B cell (primary cell): ENCODE data around the gene ARMC9. TPM values are rescaled to one million over a fixed set of nuclear protein-coding genes. Genes with fewer than 3 reads are reported as not detected.

Experiments used
- ATAC-seq: fragments of 200-7000 bp; cut with Tn5 transposase; one replicate; pipeline ENCODE4 v1.10.0; 2021; ENCODE audit warnings: low read depth, mild to moderate bottlenecking, moderate number of reproducible peaks, moderate library complexity
- CTCF ChIA-PET: fragments of 350-600 bp; sonication (Branson Sonifier 250); formaldehyde crosslinking; loops from one replicate; lab custom pipeline; 2021; ENCODE audit warnings: antibody characterized with exemption, inconsistent platforms; lab: Charles Lee
- POLR2A ChIA-PET: fragments of 350-600 bp; sonication (Branson Sonifier 250); formaldehyde crosslinking; loops from one replicate; lab custom pipeline; 2021; ENCODE audit warnings: antibody characterized with exemption; lab: Charles Lee
- DNase-seq: peaks from one replicate; pipeline ENCODE4 v3.0.0; 2013
- H2AFZ ChIP-seq: 2 replicates; pipeline ENCODE4 v1.6.1; 2012; ENCODE audit warnings: mild to moderate bottlenecking, low read depth, low read length; ENCODE audit not compliant: insufficient read depth, poor library complexity, severe bottlenecking
- H3K27ac ChIP-seq, 2 donors: 1 replicate in 1 of 2; 2 replicates in 1 of 2; pipeline ENCODE4 v1.5.1; 2012 to 2013; ENCODE audit warnings: low read length in 2 of 2, mild to moderate bottlenecking in 2 of 2, moderate library complexity in 1 of 2
- H3K27me3 ChIP-seq, 4 experiments: fragments of 200-600 bp in 1 of 4; sonication (generic) in 1 of 4; replicated peaks in 1 of 4; 1 replicate in 2 of 4; 2 replicates in 2 of 4; pipeline versions ENCODE4 v1.6.1 to v1.7.0; 2013 to 2016; ENCODE audit warnings: low read length in 3 of 4, mild to moderate bottlenecking in 2 of 4, mixed read lengths in 1 of 4, moderate library complexity in 1 of 4; ENCODE audit not compliant: insufficient read depth in 4 of 4, control insufficient read depth in 3 of 4; ENCODE audit errors: control extremely low read depth in 1 of 4
- H3K36me3 ChIP-seq, 2 experiments: replicated peaks in 1 of 2; 1 replicate in 1 of 2; 2 replicates in 1 of 2; pipeline versions ENCODE4 v1.6.1 to v1.7.1; 2013; ENCODE audit warnings: low read length in 1 of 2; ENCODE audit not compliant: insufficient read depth in 2 of 2, control insufficient read depth in 1 of 2; ENCODE audit errors: control extremely low read depth in 1 of 2, extremely low read depth in 1 of 2
- H3K4me1 ChIP-seq, 2 donors: fragments of 200-600 bp in 1 of 2; sonication (generic) in 1 of 2; 1 replicate in 1 of 2; 2 replicates in 1 of 2; pipeline versions ENCODE4 v1.5.1 to v1.6.1; 2013 to 2017; ENCODE audit warnings: low read length in 2 of 2; ENCODE audit not compliant: control insufficient read depth in 2 of 2, insufficient read depth in 2 of 2
- H3K4me2 ChIP-seq: replicated peaks from 2 replicates; pipeline ENCODE3; 2012; ENCODE audit warnings: mild to moderate bottlenecking, low read depth, low read length; ENCODE audit not compliant: poor library complexity, severe bottlenecking
- H3K4me3 ChIP-seq, 5 experiments: fragments of 200-600 bp in 1 of 5; sonication (generic) in 1 of 5; 1 replicate in 3 of 5; 2 replicates in 2 of 5; pipeline versions ENCODE4 v1.5.1 to v1.7.0; 2011 to 2016; ENCODE audit warnings: low read length in 4 of 5, mild to moderate bottlenecking in 4 of 5, low read depth in 2 of 5, control low read depth in 1 of 5, moderate library complexity in 1 of 5; ENCODE audit not compliant: insufficient read depth in 1 of 5; ENCODE audit errors: control extremely low read depth in 1 of 5, extremely low read depth in 1 of 5
- H3K79me2 ChIP-seq: fragments of 200-600 bp; sonication (generic); one replicate; pipeline ENCODE4 v1.6.0; 2016; ENCODE audit warnings: low read length; ENCODE audit not compliant: control insufficient read depth, insufficient read depth
- H3K9ac ChIP-seq: fragments of 200-600 bp; sonication (generic); 2 replicates; pipeline ENCODE4 v1.6.1; 2017; ENCODE audit warnings: mild to moderate bottlenecking, low read length, moderate library complexity
- H3K9me3 ChIP-seq, 3 donors: one replicate each; pipeline versions ENCODE4 v1.6.1 to v1.7.1; 2013; ENCODE audit warnings: low read length in 2 of 3; ENCODE audit not compliant: control insufficient read depth in 2 of 3, insufficient read depth in 1 of 3; ENCODE audit errors: control extremely low read depth in 1 of 3
- H4K20me1 ChIP-seq: 2 replicates; pipeline ENCODE4 v1.6.0; 2012; ENCODE audit warnings: mild to moderate bottlenecking, low read length; ENCODE audit not compliant: insufficient read depth, control insufficient read depth, poor library complexity, severe bottlenecking
- H3K27ac Mint-ChIP-seq: one replicate; pipeline ENCODE4 v1.8.0; 2021; ENCODE audit warnings: mixed read lengths
- H3K27me3 Mint-ChIP-seq: one replicate; pipeline ENCODE4 v1.8.0; 2021; ENCODE audit warnings: mixed read lengths
- H3K4me1 Mint-ChIP-seq: one replicate; pipeline ENCODE4 v1.8.0; 2021; ENCODE audit warnings: mixed read lengths
- H3K4me3 Mint-ChIP-seq: one replicate; pipeline ENCODE4 v1.8.0; 2021; ENCODE audit warnings: mixed read lengths
- H3K9me3 Mint-ChIP-seq: one replicate; pipeline ENCODE4 v1.8.0; 2022; ENCODE audit warnings: mixed read lengths; ENCODE audit not compliant: insufficient read depth
- CTCF ChIP-seq: fragments of 200-600 bp; IDR thresholded peaks from one replicate; pipeline ENCODE4 v1.8.0; 2022; ENCODE audit warnings: antibody characterized with exemption, mild to moderate bottlenecking
- EZH2 ChIP-seq: IDR thresholded peaks from 2 replicates; pipeline ENCODE4 v1.6.1; 2012; ENCODE audit warnings: borderline replicate concordance, low read depth, mild to moderate bottlenecking, moderate library complexity, low read length; ENCODE audit not compliant: insufficient read depth, poor library complexity, severe bottlenecking
- WGBS: methylation state at CpG from one replicate; pipeline ENCODE4 v1.1.5; 2013; ENCODE audit warnings: missing lambda C conversion rate; ENCODE audit not compliant: insufficient coverage; 5-methylcytosine and 5-hydroxymethylcytosine counted together
- intact Hi-C: fragments of 100-400 bp; cut with micrococcal nuclease; formaldehyde crosslinking; loops from one replicate; pipeline ENCODE4 v1.10.0; 2022
- polyA plus RNA-seq: library from polyadenylated mRNA; depleted of rRNA; stranded (reverse); fragments of >200 nt; gene quantifications from 2 replicates; pipeline ENCODE4 v1.2.3, GENCODE V29; 2012
- total RNA-seq, 2 donors: library from RNA; stranded (reverse); fragments of 120-200 nt in 1 of 2; gene quantifications; 1 replicate in 1 of 2; 2 replicates in 1 of 2; pipeline versions ENCODE4 v1.2.3 to v1.2.4, GENCODE V29; 2013 to 2022

The ARMC9 gene
- total and polyA plus RNA-seq, 2 donors (not counting 1 experiment from before 2014, with no cell fraction given), result 0.40 to 5.4 TPM

- intact Hi-C loops, result no loop called here
- Histone ChIP-seq H3K4me3 (no peak overlapping the region), H3K27ac (no peak overlapping the region), H4K20me1 (no peaks in the 10 kb centered on the region), H2AFZ (no peak overlapping the region), H3K36me3 (no peaks in the 10 kb centered on the region), H3K27me3 (no peaks in the 10 kb centered on the region), H3K79me2 (no peaks in the 10 kb centered on the region), H3K9ac (no peak overlapping the region), H3K4me1 (no peaks in the 10 kb centered on the region), H3K4me2 (no peak overlapping the region), H3K9me3 (no peaks in the 10 kb centered on the region)
- CTCF ChIA-PET, result interaction anchor here (1.6 kb wide), 1 partner anchor 9 kb away, joined by 5 read pairs; no protein-coding TSS in a partner anchor
- ATAC-seq (no peak), DNase-seq (no peak)
- POLR2A ChIA-PET, result no interaction called here
- H3K27ac Mint-ChIP-seq, result no peak overlapping the region
- WGBS, result 90% methylated on average over 14 of the region's 21 CpGs
- no peaks in the 10 kb centered on the region for H3K4me1 Mint-ChIP-seq
- TF ChIP-seq CTCF, result no peak
- TF ChIP-seq EZH2, result no peak
- H3K4me3 Mint-ChIP-seq, result no peak overlapping the region
- H3K27me3 Mint-ChIP-seq, result no peaks in the 10 kb centered on the region
- no peaks in the 10 kb centered on the region for H3K9me3 Mint-ChIP-seq
Observed at GRCh38 chr2:231370749-231371429, 172.5 kb downstream of the ARMC9 start.

- no peaks in the 10 kb centered on the region for H3K4me1 Mint-ChIP-seq
- 94% methylated on average over 8 of the region's 13 CpGs for WGBS
Observed at GRCh38 chr2:231371430-231372054, 173.1 kb downstream of the ARMC9 start.

More at GRCh38 chr2:231371430-231372054, 173.1 kb downstream of the ARMC9 start:
- DNase-seq (no peak), ATAC-seq (no peak)
- Histone ChIP-seq H4K20me1 (no peaks in the 10 kb centered on the region), H3K9ac (no peak overlapping the region), H3K27me3 (no peaks in the 10 kb centered on the region), H3K4me1 (no peaks in the 10 kb centered on the region), H3K79me2 (no peaks in the 10 kb centered on the region), H3K4me3 (no peak overlapping the region), H3K9me3 (no peaks in the 10 kb centered on the region), H3K4me2 (no peak overlapping the region), H3K27ac (no peak overlapping the region), H2AFZ (no peak overlapping the region), H3K36me3 (no peaks in the 10 kb centered on the region)
- H3K27ac Mint-ChIP-seq, result no peak overlapping the region
- POLR2A ChIA-PET, result no interaction called here
- intact Hi-C loops, result no loop called here
- H3K27me3 Mint-ChIP-seq, result no peaks in the 10 kb centered on the region
- CTCF ChIA-PET, result interaction anchor here (1.6 kb wide), 1 partner anchor 10 kb away, joined by 5 read pairs; no protein-coding TSS in a partner anchor
- no peak overlapping the region for H3K4me3 Mint-ChIP-seq
- TF ChIP-seq EZH2, result no peak
- no peak for TF ChIP-seq CTCF
- no peaks in the 10 kb centered on the region for H3K9me3 Mint-ChIP-seq
